MM.1S (cell line): ENCODE results near the gene CHMP2A.
"Not testable (repeated sequence)": the region's sequence is repeated elsewhere in the genome, so short reads cannot be mapped to it uniquely, and the experiment has no call there.

Experiments
- DNase-seq: peaks from one replicate; pipeline ENCODE4 v3.0.0-alpha.2; 2015
- H2AFZ ChIP-seq: fragments of 300-600 bp; sonication (generic); 2 replicates; pipeline ENCODE4 v1.6.0; 2016; ENCODE audit warnings: antibody characterized with exemption, low read length
- H3F3A ChIP-seq: fragments of 300-600 bp; sonication (generic); 2 replicates; pipeline ENCODE4 v1.6.1; 2016; ENCODE audit warnings: mild to moderate bottlenecking, antibody characterized with exemption, low read length, moderate library complexity, mixed read lengths; ENCODE audit not compliant: insufficient read depth
- H3K27ac ChIP-seq: fragments of 300-600 bp; sonication (generic); 2 replicates; pipeline ENCODE4 v1.5.1; 2016; ENCODE audit warnings: mild to moderate bottlenecking, low read length
- H3K27me3 ChIP-seq: fragments of 300-600 bp; sonication (generic); replicated peaks from 2 replicates; pipeline ENCODE4 v1.6.0; 2016; ENCODE audit warnings: low read length; ENCODE audit not compliant: insufficient read depth
- H3K36me3 ChIP-seq: fragments of 300-600 bp; sonication (generic); replicated peaks from 2 replicates; pipeline ENCODE4 v1.6.1; 2016; ENCODE audit warnings: mild to moderate bottlenecking, low read length, mixed read lengths; ENCODE audit not compliant: insufficient read depth
- H3K4me1 ChIP-seq: fragments of 300-600 bp; sonication (generic); 2 replicates; pipeline ENCODE4 v1.6.1; 2016; ENCODE audit warnings: low read length, mixed read lengths
- H3K4me2 ChIP-seq: fragments of 300-600 bp; sonication (generic); 2 replicates; pipeline ENCODE4 v1.6.0; 2016; ENCODE audit warnings: low read depth, low read length
- H3K4me3 ChIP-seq: fragments of 300-600 bp; sonication (generic); 2 replicates; pipeline ENCODE4 v1.5.1; 2016; ENCODE audit warnings: low read length, mixed read lengths
- H3K79me2 ChIP-seq: fragments of 300-600 bp; sonication (generic); 2 replicates; pipeline ENCODE4 v1.6.1; 2016; ENCODE audit warnings: mixed run types, low read length, mixed read lengths
- H3K9ac ChIP-seq: fragments of 300-600 bp; sonication (generic); 2 replicates; pipeline ENCODE4 v1.6.1; 2016; ENCODE audit warnings: low read length, mixed read lengths
- H3K9me2 ChIP-seq: fragments of 300-600 bp; sonication (generic); replicated peaks from 2 replicates; pipeline ENCODE4 v1.6.1; 2016; ENCODE audit warnings: mild to moderate bottlenecking, low read length, mixed read lengths; ENCODE audit not compliant: insufficient read depth
- H3K9me3 ChIP-seq: fragments of 300-600 bp; sonication (generic); replicated peaks from 2 replicates; pipeline ENCODE4 v1.6.1; 2016; ENCODE audit warnings: mild to moderate bottlenecking, low read length, mixed read lengths; ENCODE audit not compliant: insufficient read depth
- H4K20me1 ChIP-seq: fragments of 300-600 bp; sonication (generic); 2 replicates; pipeline ENCODE4 v1.6.1; 2016; ENCODE audit warnings: mild to moderate bottlenecking, low read length, moderate library complexity, mixed read lengths; ENCODE audit not compliant: insufficient read depth
- EZH2 ChIP-seq: fragments of 300-600 bp; sonication (generic); optimal IDR thresholded peaks from 2 replicates; pipeline ENCODE3; 2017; ENCODE audit warnings: low read depth, mild to moderate bottlenecking, antibody characterized with exemption, low read length, mixed read lengths
- EZH2phosphoT487 ChIP-seq: fragments of 300-600 bp; sonication (generic); IDR thresholded peaks from 2 replicates; pipeline ENCODE4 v1.6.1; 2018; ENCODE audit warnings: antibody characterized with exemption, low read length
- TF ChIP-seq, protein P1 (sequence below): fragments of 300-600 bp; sonication (generic); IDR thresholded peaks from 2 replicates; pipeline ENCODE4 v1.5.1; 2016; ENCODE audit warnings: antibody characterized with exemption, low read length, mixed read lengths

The CHMP2A gene

DNA sequence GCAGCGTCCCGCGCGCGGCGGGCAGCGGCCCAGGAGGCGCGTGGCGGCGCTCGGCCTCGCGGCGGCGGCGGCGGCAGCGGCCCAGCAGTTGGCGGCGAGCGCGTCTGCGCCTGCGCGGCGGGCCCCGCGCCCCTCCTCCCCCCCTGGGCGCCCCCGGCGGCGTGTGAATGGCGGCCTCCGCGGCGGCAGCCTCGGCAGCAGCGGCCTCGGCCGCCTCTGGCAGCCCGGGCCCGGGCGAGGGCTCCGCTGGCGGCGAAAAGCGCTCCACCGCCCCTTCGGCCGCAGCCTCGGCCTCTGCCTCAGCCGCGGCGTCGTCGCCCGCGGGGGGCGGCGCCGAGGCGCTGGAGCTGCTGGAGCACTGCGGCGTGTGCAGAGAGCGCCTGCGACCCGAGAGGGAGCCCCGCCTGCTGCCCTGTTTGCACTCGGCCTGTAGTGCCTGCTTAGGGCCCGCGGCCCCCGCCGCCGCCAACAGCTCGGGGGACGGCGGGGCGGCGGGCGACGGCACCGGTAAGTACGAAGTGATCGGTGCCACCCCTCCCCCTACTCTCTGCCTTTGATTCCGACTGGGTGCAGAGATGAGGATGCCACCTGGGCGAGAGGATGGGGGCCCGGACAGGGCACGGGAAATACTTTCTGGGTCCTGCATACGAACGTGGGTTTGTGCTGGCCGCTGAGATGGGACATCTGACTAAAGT lies 10.2 kb downstream of the CHMP2A start:
- H3K27ac ChIP-seq = peak overlapping the region; percentile 93; the same call in 1 of the 2 replicates
- no peaks in the 10 kb centered on the region for H3K9me3 ChIP-seq
- H3K4me2 ChIP-seq = peak overlapping the region; percentile 53
- peak overlapping the region; percentile 77 for H3K9ac ChIP-seq
- no peak for TF ChIP-seq EZH2phosphoT487
- no peak for TF ChIP-seq EZH2
- TF ChIP-seq, protein P1, sequence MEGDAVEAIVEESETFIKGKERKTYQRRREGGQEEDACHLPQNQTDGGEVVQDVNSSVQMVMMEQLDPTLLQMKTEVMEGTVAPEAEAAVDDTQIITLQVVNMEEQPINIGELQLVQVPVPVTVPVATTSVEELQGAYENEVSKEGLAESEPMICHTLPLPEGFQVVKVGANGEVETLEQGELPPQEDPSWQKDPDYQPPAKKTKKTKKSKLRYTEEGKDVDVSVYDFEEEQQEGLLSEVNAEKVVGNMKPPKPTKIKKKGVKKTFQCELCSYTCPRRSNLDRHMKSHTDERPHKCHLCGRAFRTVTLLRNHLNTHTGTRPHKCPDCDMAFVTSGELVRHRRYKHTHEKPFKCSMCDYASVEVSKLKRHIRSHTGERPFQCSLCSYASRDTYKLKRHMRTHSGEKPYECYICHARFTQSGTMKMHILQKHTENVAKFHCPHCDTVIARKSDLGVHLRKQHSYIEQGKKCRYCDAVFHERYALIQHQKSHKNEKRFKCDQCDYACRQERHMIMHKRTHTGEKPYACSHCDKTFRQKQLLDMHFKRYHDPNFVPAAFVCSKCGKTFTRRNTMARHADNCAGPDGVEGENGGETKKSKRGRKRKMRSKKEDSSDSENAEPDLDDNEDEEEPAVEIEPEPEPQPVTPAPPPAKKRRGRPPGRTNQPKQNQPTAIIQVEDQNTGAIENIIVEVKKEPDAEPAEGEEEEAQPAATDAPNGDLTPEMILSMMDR = no peak
- H3F3A ChIP-seq = peaks cover 8% of the 10 kb centered on the region; the same call in 1 of the 2 replicates
- peak overlapping the region; percentile 89 for H3K4me3 ChIP-seq
- H2AFZ ChIP-seq = no peak overlapping the region
- H3K27me3 ChIP-seq = no peaks in the 10 kb centered on the region; the same call in 1 of the 2 replicates
- peaks cover 23% of the 10 kb centered on the region for H3K36me3 ChIP-seq
- DNase-seq = peak; percentile 64
- peaks cover 29% of the 10 kb centered on the region for H4K20me1 ChIP-seq
- H3K9me2 ChIP-seq = no peaks in the 10 kb centered on the region
- peaks cover 11% of the 10 kb centered on the region for H3K4me1 ChIP-seq
- H3K79me2 ChIP-seq = peaks cover 51% of the 10 kb centered on the region

DNA sequence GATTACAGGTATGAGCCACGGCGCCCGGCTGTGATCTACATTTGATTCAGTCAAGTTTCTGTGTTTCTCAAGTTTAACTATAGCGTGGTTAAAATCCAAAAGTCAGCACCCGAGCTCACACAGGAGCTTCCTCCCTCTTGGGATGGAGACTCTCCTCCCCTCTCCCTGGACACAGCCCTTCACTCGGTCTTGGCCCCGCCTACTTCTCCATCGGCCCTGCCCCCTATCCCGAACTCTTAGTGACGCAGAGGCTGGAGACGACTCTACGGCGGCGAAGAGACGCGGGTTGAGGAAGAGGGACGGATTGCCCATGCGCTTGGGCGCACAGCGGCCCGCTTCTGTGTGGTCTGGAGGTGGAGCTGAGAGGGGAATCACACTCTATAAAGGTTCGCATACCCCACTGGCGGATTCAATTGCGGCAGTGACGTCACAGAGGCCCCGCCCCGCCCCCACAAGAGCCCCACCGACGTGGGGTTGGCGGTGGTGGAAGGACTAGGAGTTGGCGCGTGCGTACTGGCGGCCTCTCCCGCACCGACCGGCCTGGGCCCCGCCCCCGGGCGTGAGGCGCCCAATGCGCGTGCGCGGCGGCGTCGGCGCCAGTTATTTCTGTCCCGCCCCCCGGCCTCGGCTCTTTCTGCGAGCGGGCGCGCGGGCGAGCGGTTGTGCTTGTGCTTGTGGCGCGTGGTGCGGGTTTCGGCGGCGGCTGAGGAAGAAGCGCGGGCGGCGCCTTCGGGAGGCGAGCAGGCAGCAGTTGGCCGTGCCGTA lies 10.9 kb downstream of the CHMP2A start, which contains the start of gene TRIM28:
TSS of gene TRIM28 (plus strand) at position 239 of the 765 bp plus-strand sequence. CDS start 694 bp downstream, outside the sequence.
- Histone ChIP-seq H2AFZ (peak within 1 kb of the TSS; percentile 78), H3K27me3 (no peaks in the 10 kb centered on the region; the same call in 1 of the 2 replicates)
- DNase-seq = peak; percentile 97

DNA sequence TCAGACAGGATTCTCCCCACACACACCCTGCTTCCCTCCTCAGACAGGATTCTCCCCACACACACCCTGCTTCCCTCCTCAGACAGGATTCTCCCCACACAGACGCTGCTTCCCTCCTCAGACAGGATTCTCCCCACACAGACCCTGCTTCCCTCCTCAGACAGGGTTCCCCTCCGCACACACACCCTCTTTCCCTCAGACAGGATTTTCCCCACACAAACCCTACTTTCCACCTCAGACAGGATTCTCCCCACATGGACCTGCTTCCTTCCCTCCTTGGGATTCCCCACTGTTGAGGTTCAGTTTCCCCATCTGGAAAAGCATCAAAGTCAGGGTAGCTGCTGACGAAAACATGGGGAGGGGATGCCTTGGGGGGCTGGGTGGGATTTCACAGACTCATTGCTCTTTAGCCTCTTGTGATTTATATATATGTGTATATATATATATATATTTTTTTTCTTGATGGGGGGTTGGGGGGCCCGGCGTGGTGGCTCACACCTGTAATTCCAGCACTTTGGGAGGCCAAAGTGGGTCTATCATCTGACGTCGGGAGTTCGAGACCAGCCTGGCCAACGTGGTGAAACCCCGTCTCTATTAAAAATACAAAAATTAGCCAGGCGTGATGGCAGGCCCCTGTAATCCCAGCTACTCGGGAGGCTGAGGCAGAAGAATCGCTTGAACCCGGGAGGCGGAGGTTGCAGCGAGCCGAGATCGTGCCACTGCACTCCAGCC lies 12.1 kb downstream of the CHMP2A start:
- DNase-seq, H3K27ac ChIP-seq, H3K9ac ChIP-seq, H3K4me3 ChIP-seq, H3F3A ChIP-seq, H2AFZ ChIP-seq, H3K9me2 ChIP-seq, H3K9me3 ChIP-seq, H3K4me2 ChIP-seq: not testable (repeated sequence)
- Histone ChIP-seq H3K79me2 (peaks cover 32% of the 10 kb centered on the region), H3K36me3 (peaks cover 15% of the 10 kb centered on the region), H3K27me3 (peaks cover 11% of the 10 kb centered on the region), H3K4me1 (peaks cover 11% of the 10 kb centered on the region), H4K20me1 (peaks cover 29% of the 10 kb centered on the region)

More for the DNA sequence above, 10.9 kb downstream of the CHMP2A start, which contains the start of gene TRIM28:
- H3K4me2 ChIP-seq = peak within 1 kb of the TSS; percentile 74
- peaks cover 8% of the 10 kb centered on the region; the same call in 1 of the 2 replicates for H3F3A ChIP-seq
- peaks cover 29% of the 10 kb centered on the region for H4K20me1 ChIP-seq
- peak within 1 kb of the TSS; percentile 93 for H3K27ac ChIP-seq
- H3K4me3 ChIP-seq = peak within 1 kb of the TSS; percentile 89
- H3K79me2 ChIP-seq = peaks cover 44% of the 10 kb centered on the region
- H3K4me1 ChIP-seq = peaks cover 11% of the 10 kb centered on the region
- no peaks in the 10 kb centered on the region for H3K9me3 ChIP-seq
- H3K9ac ChIP-seq = peak within 1 kb of the TSS; percentile 77
- peaks cover 19% of the 10 kb centered on the region for H3K36me3 ChIP-seq
- no peak for TF ChIP-seq EZH2
- no peaks in the 10 kb centered on the region for H3K9me2 ChIP-seq

DNA sequence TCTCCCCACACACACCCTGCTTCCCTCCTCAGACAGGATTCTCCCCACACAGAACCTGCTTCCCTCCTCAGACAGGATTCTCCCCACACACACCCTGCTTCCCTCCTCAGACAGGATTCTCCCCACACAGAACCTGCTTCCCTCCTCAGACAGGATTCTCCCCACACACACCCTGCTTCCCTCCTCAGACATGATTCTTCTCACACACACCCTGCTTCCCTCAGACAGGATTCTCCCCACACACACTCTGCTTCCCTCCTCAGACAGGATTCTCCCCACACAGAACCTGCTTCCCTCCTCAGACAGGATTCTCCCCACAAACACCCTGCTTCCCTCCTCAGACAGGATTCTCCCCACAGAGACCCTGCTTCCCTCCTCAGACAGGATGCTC lies 15.7 kb downstream of the CHMP2A start:
- peaks cover 20% of the 10 kb centered on the region for H3K27me3 ChIP-seq
- H3F3A ChIP-seq, H3K4me2 ChIP-seq, H3K79me2 ChIP-seq, DNase-seq, H3K9me2 ChIP-seq, H3K4me3 ChIP-seq, H4K20me1 ChIP-seq, H3K9me3 ChIP-seq, H3K27ac ChIP-seq, H3K36me3 ChIP-seq, H2AFZ ChIP-seq, H3K4me1 ChIP-seq, H3K9ac ChIP-seq: not testable (repeated sequence)
